ENCODE results near the gene FREM1.

- TF ChIP-seq CTCF (IDR thresholded peaks at IDR 0.05) (no peak), ZFX (IDR thresholded peaks at IDR 0.05; ENCODE audit: borderline replicate concordance) (no peak)
These were observed 21.4 kb downstream of the FREM1 start for GRCh38 chr9:14888875-14889274.

Data from 22Rv1 (cell line).